Left lung (tissue), 10 donors: ENCODE results near the gene ATP6V0A1. TPM values are rescaled to one million over a fixed set of nuclear protein-coding genes. Genes with fewer than 3 reads are reported as not detected.

Experiments used
- ATAC-seq: fragments of 200-7000 bp; cut with Tn5 transposase; one replicate; pipeline ENCODE4 v1.9.1; 2020; ENCODE audit warnings: moderate library complexity
- DNase-seq, 4 donors: peaks; one replicate each; pipeline ENCODE4 v3.0.0-alpha.2; 2013 to 2020
- H3K27ac ChIP-seq, 2 donors: fragments of 200-600 bp; sonication (generic) in 1 of 2; one replicate each; pipeline versions ENCODE4 v1.5.0 to v1.8.0; 2020 to 2021
- H3K27me3 ChIP-seq, 2 donors: fragments of 200-600 bp; sonication (generic) in 1 of 2; one replicate each; pipeline versions ENCODE4 v1.5.0 to v1.8.0; 2020 to 2021
- H3K36me3 ChIP-seq, 2 donors: fragments of 200-600 bp; sonication (generic) in 1 of 2; one replicate each; pipeline versions ENCODE4 v1.5.0 to v1.8.0; 2020 to 2021
- H3K4me1 ChIP-seq, 2 donors: fragments of 200-600 bp; one replicate each; pipeline ENCODE4 v1.8.0; 2021
- H3K4me3 ChIP-seq, 2 donors: fragments of 200-600 bp; sonication (generic) in 1 of 2; one replicate each; pipeline versions ENCODE4 v1.5.0 to v1.8.0; 2020 to 2021; ENCODE audit warnings: mild to moderate bottlenecking in 1 of 2
- H3K9me3 ChIP-seq, 2 donors: fragments of 200-600 bp; sonication (generic) in 1 of 2; one replicate each; pipeline versions ENCODE4 v1.5.0 to v1.8.0; 2020 to 2021
- intact Hi-C, 2 donors: fragments of 100-400 bp; cut with DNase I; formaldehyde crosslinking; loops; one replicate each; pipeline versions ENCODE4 v1.11.2 to v1.14.2; 2022
- polyA plus RNA-seq, 6 donors: library from polyadenylated mRNA; unstranded; fragments of 120-200 nt; gene quantifications; one replicate each; pipeline ENCODE4 v1.2.1, GENCODE V29; 2013; ENCODE audit not compliant: insufficient read length in 6 of 6
- total RNA-seq, 2 donors: library from RNA; stranded (reverse); fragmentation: NEBNext Ultra II Directional; extraction: Animal tissue kit (Norgen Biotek cat#: 25700); gene quantifications; one replicate each; pipeline ENCODE4 v1.2.1, GENCODE V29; 2021
- TF ChIP-seq, protein P1 (sequence below), 2 donors: fragments of 200-600 bp; sonication (generic) in 1 of 2; IDR thresholded peaks; one replicate each; pipeline versions ENCODE4 v1.5.0 to v1.8.0; 2021; ENCODE audit warnings: antibody characterized with exemption in 2 of 2
- donor health status: DM: no; HTN: yes; CAD: no.
- donor health status: DM: no; HTN: no; CAD: no.

The ATP6V0A1 gene
- total and polyA plus RNA-seq, 8 donors, result 46.1 to 103 (median 57.3) TPM

DNA sequence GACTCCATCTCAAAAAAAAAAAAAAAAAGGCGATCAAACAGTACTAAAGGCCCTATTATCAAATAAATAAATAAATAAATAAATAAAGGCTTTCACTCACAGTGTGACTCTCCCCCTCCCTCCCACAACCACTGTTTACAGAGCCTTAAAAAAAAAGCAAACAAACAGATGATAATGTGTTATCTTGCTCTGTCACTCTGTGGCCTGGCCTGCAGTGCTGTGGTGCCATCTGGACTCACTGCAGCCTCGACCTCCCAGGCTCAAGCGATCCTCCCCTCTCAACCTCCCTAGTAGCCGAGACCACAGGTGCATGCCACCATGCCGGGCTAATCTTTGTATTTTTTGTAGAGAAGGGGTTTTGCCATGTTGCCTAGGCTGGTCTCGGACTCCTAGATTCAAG is 69.3 kb downstream of the ATP6V0A1 start:
- H3K36me3 ChIP-seq, result peaks cover 0 to 7% of the 10 kb centered on the region in 2 donors
- no peaks in the 10 kb centered on the region for H3K9me3 ChIP-seq
- TF ChIP-seq, protein P1, sequence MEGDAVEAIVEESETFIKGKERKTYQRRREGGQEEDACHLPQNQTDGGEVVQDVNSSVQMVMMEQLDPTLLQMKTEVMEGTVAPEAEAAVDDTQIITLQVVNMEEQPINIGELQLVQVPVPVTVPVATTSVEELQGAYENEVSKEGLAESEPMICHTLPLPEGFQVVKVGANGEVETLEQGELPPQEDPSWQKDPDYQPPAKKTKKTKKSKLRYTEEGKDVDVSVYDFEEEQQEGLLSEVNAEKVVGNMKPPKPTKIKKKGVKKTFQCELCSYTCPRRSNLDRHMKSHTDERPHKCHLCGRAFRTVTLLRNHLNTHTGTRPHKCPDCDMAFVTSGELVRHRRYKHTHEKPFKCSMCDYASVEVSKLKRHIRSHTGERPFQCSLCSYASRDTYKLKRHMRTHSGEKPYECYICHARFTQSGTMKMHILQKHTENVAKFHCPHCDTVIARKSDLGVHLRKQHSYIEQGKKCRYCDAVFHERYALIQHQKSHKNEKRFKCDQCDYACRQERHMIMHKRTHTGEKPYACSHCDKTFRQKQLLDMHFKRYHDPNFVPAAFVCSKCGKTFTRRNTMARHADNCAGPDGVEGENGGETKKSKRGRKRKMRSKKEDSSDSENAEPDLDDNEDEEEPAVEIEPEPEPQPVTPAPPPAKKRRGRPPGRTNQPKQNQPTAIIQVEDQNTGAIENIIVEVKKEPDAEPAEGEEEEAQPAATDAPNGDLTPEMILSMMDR (IDR thresholded peaks at IDR 0.05), result no peak
- no peak for ATAC-seq
- DNase-seq, result no peak
- H3K27ac ChIP-seq, result no peak overlapping the region
- no peaks in the 10 kb centered on the region for H3K27me3 ChIP-seq
- H3K4me1 ChIP-seq, result peaks cover 12 to 39% of the 10 kb centered on the region in 2 donors
- intact Hi-C loops, result loop anchor here in 1 of 2 donors (5.0 kb wide), 1 partner anchor 206 kb away; no protein-coding TSS in a partner anchor
- no peak overlapping the region for H3K4me3 ChIP-seq

DNA sequence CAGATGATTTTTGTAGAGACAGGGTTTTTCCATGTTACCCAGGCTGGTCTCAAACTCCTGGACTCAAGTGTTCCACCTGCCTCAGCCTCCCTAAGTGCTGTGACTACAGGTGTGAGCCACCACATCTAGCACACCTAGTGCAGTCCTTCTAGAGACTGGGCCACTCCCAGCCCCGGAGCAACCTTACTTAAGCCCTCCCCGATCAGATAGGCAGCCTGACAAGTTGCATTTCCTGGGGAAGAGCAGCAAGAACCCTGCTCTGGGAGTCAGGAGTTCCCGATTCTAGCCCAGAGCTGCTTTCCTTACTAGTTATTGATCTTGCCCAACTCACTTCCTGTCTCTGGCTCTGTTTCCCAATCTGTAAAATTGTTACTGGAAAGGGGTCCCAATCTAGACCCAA is 70.4 kb downstream of the ATP6V0A1 start:
- H3K9me3 ChIP-seq, result no peaks in the 10 kb centered on the region
- ATAC-seq (no peak), DNase-seq (no peak)
- intact Hi-C loops, result loop anchor here in 1 of 2 donors (5.0 kb wide), 1 partner anchor 207 kb away; no protein-coding TSS in a partner anchor
- H3K4me3 ChIP-seq, result no peak overlapping the region
- H3K27ac ChIP-seq, result no peak overlapping the region
- H3K4me1 ChIP-seq, result peaks cover 12 to 34% of the 10 kb centered on the region in 2 donors
- no peaks in the 10 kb centered on the region for H3K27me3 ChIP-seq
- no peaks in the 10 kb centered on the region for H3K36me3 ChIP-seq
- TF ChIP-seq, protein P1 (IDR thresholded peaks at IDR 0.05), result no peak

GRCh38 chr17:42530952-42531454 is 72.3 kb downstream of the ATP6V0A1 start:
- TF ChIP-seq, protein P1 (IDR thresholded peaks at IDR 0.05), result no peak
- DNase-seq (no peak), ATAC-seq (no peak)
- Histone ChIP-seq H3K27ac (no peak overlapping the region), H3K4me3 (no peak overlapping the region), H3K4me1 (peaks cover 14 to 40% of the 10 kb centered on the region in 2 donors), H3K9me3 (no peaks in the 10 kb centered on the region), H3K27me3 (no peaks in the 10 kb centered on the region), H3K36me3 (no peaks in the 10 kb centered on the region)
- intact Hi-C loops, result no loop called here

DNA sequence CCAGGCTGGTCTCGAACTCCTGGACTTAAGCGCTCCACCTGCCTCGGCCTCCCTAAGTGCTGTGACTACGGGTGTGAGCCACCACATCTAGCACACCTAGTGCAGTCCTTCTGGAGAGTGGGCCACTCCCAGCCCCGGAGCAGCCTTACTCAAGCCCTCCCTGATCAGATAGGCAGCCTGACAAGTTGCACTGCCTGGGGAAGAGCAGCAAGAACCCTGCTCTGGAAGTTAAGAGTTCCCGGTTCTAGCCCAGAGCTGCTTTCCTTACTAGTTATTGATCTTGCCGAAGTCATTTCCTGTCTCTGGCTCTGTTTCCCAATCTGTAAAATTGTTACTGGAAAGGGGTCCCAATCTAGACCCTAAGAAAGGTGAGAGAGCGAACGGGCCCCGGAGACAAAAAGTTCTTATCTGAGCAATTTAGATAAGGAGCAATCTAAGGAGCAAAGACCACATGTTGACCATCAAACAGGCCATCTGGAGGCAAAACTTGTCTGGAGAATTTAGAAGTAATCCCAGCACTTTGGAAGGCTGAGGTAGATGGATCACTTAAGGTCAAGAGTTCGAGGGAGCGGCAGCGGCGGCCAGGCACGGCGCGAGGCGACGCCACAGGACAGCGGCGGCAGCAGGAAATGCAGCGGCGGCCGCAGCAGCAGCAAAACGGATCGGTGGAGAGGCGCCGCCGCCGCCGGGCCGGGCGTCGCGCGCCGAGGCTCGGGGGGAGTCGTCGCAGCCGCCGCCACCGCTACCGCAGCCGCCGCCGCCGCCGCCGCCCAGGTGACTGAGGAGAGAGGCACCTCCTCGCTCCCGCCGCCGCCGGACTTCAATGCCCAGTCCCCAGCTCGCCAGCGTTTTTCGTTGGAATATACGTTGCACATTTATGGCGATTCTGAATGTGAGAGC is 73.0 kb downstream of the ATP6V0A1 start:
- TF ChIP-seq, protein P1 (IDR thresholded peaks at IDR 0.05), result peak; percentile 40 to 57
- Histone ChIP-seq H3K27ac (peak overlapping the region; percentile 65 to 81), H3K9me3 (no peaks in the 10 kb centered on the region), H3K36me3 (no peaks in the 10 kb centered on the region), H3K4me3 (peak overlapping the region; percentile 31 to 45), H3K4me1 (peaks cover 9 to 36% of the 10 kb centered on the region in 2 donors), H3K27me3 (no peaks in the 10 kb centered on the region)
- ATAC-seq (peak; percentile 37), DNase-seq (peak; percentile 49 to 94 (median 68))
- intact Hi-C loops, result no loop called here
